ENCODE measurements around the gene PRDM16. TPM values are rescaled to one million over a fixed set of nuclear protein-coding genes. Genes with fewer than 3 reads are reported as not detected.

Gene PRDM16
- polyA plus RNA-seq, 3 donors: not detected

GRCh38 chr1:3360646-3361257 is 291.7 kb downstream of the PRDM16 start:
- no peak for DNase-seq
- no peaks in the 10 kb centered on the region for H3K4me1 Mint-ChIP-seq
- TF ChIP-seq, protein P1, sequence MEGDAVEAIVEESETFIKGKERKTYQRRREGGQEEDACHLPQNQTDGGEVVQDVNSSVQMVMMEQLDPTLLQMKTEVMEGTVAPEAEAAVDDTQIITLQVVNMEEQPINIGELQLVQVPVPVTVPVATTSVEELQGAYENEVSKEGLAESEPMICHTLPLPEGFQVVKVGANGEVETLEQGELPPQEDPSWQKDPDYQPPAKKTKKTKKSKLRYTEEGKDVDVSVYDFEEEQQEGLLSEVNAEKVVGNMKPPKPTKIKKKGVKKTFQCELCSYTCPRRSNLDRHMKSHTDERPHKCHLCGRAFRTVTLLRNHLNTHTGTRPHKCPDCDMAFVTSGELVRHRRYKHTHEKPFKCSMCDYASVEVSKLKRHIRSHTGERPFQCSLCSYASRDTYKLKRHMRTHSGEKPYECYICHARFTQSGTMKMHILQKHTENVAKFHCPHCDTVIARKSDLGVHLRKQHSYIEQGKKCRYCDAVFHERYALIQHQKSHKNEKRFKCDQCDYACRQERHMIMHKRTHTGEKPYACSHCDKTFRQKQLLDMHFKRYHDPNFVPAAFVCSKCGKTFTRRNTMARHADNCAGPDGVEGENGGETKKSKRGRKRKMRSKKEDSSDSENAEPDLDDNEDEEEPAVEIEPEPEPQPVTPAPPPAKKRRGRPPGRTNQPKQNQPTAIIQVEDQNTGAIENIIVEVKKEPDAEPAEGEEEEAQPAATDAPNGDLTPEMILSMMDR (IDR thresholded peaks at IDR 0.05): no peak
- H3K27me3 Mint-ChIP-seq (ENCODE audit: low read depth in 3 of 3): peaks cover 0 to 17% (median 12%) of the 10 kb centered on the region in 3 donors
- H3K27me3 ChIP-seq (ENCODE audit: control insufficient read depth in 2 of 2, insufficient read depth in 2 of 2, low read length in 2 of 2): no peaks in the 10 kb centered on the region
- no peaks in the 10 kb centered on the region for H3K9me3 Mint-ChIP-seq
- H3K27ac ChIP-seq (ENCODE audit: low read depth in 1 of 2, low read length in 2 of 2): no peak overlapping the region
- H4K20me1 ChIP-seq (ENCODE audit: insufficient read depth, low read length): no peaks in the 10 kb centered on the region
- no peaks in the 10 kb centered on the region for H3K9me3 ChIP-seq (replicated peaks in 1 of 2; ENCODE audit: control insufficient read depth in 1 of 2, insufficient read depth in 1 of 2, low read length in 2 of 2)
- no peaks in the 10 kb centered on the region for H3K79me2 ChIP-seq (ENCODE audit: insufficient read depth, low read length)
- intact Hi-C loops (cut with micrococcal nuclease): no loop called here
- no peaks in the 10 kb centered on the region for H3K36me3 ChIP-seq (replicated peaks in 1 of 2; ENCODE audit: control insufficient read depth in 1 of 2, insufficient read depth in 2 of 2, low read length in 2 of 2)
- 94% methylated on average over 32 of the region's 32 CpGs for WGBS (ENCODE audit: insufficient coverage)
- no peak overlapping the region for H3K4me3 Mint-ChIP-seq
- H2AFZ ChIP-seq (ENCODE audit: insufficient read depth, low read depth, low read length, poor library complexity, severe bottlenecking): no peak overlapping the region
- no peak overlapping the region for H3K4me2 ChIP-seq (replicated peaks; ENCODE audit: extremely low read depth, low read length, poor library complexity, severe bottlenecking)
- no peaks in the 10 kb centered on the region for H3K36me3 Mint-ChIP-seq
- no peak overlapping the region for H3K9ac ChIP-seq (ENCODE audit: insufficient read depth, low read length, poor library complexity, severe bottlenecking)
- H3K27ac Mint-ChIP-seq: no peak overlapping the region
- H3K4me1 ChIP-seq (ENCODE audit: control insufficient read depth in 1 of 2, insufficient read depth in 2 of 2, low read length in 2 of 2): no peaks in the 10 kb centered on the region
- H3K4me3 ChIP-seq (replicated peaks in 1 of 3; ENCODE audit: low read depth in 2 of 3, low read length in 3 of 3): no peak overlapping the region

- H3K4me1 Mint-ChIP-seq: no peaks in the 10 kb centered on the region
- H3K79me2 ChIP-seq (ENCODE audit: insufficient read depth, low read length): no peaks in the 10 kb centered on the region
- H3K36me3 ChIP-seq (replicated peaks in 1 of 2; ENCODE audit: control insufficient read depth in 1 of 2, insufficient read depth in 2 of 2, low read length in 2 of 2): no peaks in the 10 kb centered on the region
- no peaks in the 10 kb centered on the region for H3K9me3 Mint-ChIP-seq
- no peak overlapping the region for H3K4me3 ChIP-seq (replicated peaks in 1 of 3; ENCODE audit: low read depth in 2 of 3, low read length in 3 of 3)
- H3K27ac Mint-ChIP-seq: no peak overlapping the region
- intact Hi-C loops (cut with micrococcal nuclease): no loop called here
- H3K36me3 Mint-ChIP-seq: no peaks in the 10 kb centered on the region
- H3K9ac ChIP-seq (ENCODE audit: insufficient read depth, low read length, poor library complexity, severe bottlenecking): no peak overlapping the region
- H3K27ac ChIP-seq (ENCODE audit: low read depth in 1 of 2, low read length in 2 of 2): no peak overlapping the region
- WGBS (ENCODE audit: insufficient coverage): over 99% methylated on average over 11 of the region's 11 CpGs
- H2AFZ ChIP-seq (ENCODE audit: insufficient read depth, low read depth, low read length, poor library complexity, severe bottlenecking): no peak overlapping the region
- no peaks in the 10 kb centered on the region for H3K9me3 ChIP-seq (replicated peaks in 1 of 2; ENCODE audit: control insufficient read depth in 1 of 2, insufficient read depth in 1 of 2, low read length in 2 of 2)
- no peaks in the 10 kb centered on the region for H3K4me1 ChIP-seq (ENCODE audit: control insufficient read depth in 1 of 2, insufficient read depth in 2 of 2, low read length in 2 of 2)
- no peaks in the 10 kb centered on the region for H3K27me3 ChIP-seq (ENCODE audit: control insufficient read depth in 2 of 2, insufficient read depth in 2 of 2, low read length in 2 of 2)
- TF ChIP-seq, protein P1 (IDR thresholded peaks at IDR 0.05): no peak
- H3K4me3 Mint-ChIP-seq: no peak overlapping the region
- peaks cover 8 to 31% (median 13%) of the 10 kb centered on the region in 3 donors for H3K27me3 Mint-ChIP-seq (ENCODE audit: low read depth in 3 of 3)
- no peaks in the 10 kb centered on the region for H4K20me1 ChIP-seq (ENCODE audit: insufficient read depth, low read length)
- H3K4me2 ChIP-seq (replicated peaks; ENCODE audit: extremely low read depth, low read length, poor library complexity, severe bottlenecking): no peak overlapping the region
- no peak for DNase-seq
Observed at GRCh38 chr1:3363023-3363422, 294.0 kb downstream of the PRDM16 start.

Measured in CD14-positive monocyte (primary cell).